Measurements from ENCODE around the gene CASP8. TPM values are rescaled to one million over a fixed set of nuclear protein-coding genes. Genes with fewer than 3 reads are reported as not detected.
A peak's percentile ranks its signal among the peaks of the same experiment; 100 is the strongest.

Gene CASP8
- total RNA-seq, 4 donors from 2014 or later: 4.9 to 17.9 (median 5.3) TPM

DNA sequence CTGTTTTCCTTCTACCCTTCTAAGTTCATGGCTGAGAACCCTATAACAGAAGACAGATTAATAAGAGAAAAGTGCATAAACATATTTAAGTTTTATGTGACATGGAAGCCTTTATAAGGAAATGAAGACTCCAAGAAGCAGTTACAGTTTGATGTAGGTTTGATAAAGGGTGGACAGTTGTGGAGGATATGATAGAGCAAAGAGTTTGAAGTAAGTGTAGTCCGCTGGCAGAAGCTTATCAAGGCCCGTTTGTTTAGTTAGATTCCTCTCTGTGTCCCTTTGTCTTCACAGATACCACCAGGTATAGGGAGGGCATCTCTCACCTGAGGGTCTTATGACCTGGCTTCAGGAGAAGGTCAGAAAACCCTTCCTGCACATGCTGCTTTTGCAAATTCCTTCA is 10.4 kb upstream of the CASP8 start:
- intact Hi-C loops (cut with DNase I): loop anchor here (10.0 kb wide), 1 partner anchor 205 kb away; the partner anchor contains the start of genes STRADB and TRAK2
- no peak for TF ChIP-seq POLR2A (IDR thresholded peaks at IDR 0.05; ENCODE audit: low read depth)
- TF ChIP-seq EP300 (IDR thresholded peaks at IDR 0.05): no peak
- TF ChIP-seq POLR2AphosphoS5 (IDR thresholded peaks at IDR 0.05): no peak
- TF ChIP-seq, protein P1, sequence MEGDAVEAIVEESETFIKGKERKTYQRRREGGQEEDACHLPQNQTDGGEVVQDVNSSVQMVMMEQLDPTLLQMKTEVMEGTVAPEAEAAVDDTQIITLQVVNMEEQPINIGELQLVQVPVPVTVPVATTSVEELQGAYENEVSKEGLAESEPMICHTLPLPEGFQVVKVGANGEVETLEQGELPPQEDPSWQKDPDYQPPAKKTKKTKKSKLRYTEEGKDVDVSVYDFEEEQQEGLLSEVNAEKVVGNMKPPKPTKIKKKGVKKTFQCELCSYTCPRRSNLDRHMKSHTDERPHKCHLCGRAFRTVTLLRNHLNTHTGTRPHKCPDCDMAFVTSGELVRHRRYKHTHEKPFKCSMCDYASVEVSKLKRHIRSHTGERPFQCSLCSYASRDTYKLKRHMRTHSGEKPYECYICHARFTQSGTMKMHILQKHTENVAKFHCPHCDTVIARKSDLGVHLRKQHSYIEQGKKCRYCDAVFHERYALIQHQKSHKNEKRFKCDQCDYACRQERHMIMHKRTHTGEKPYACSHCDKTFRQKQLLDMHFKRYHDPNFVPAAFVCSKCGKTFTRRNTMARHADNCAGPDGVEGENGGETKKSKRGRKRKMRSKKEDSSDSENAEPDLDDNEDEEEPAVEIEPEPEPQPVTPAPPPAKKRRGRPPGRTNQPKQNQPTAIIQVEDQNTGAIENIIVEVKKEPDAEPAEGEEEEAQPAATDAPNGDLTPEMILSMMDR (IDR thresholded peaks at IDR 0.05): no peak
- Histone ChIP-seq H3K27ac (replicated peaks in 1 of 4) (no peak overlapping the region), H3K4me1 (peaks cover 0 to 13% (median 9%) of the 10 kb centered on the region in 4 donors), H3K36me3 (no peaks in the 10 kb centered on the region), H3K4me3 (no peak overlapping the region), H3K27me3 (no peaks in the 10 kb centered on the region), H3K9me3 (no peaks in the 10 kb centered on the region)
- WGBS: 48% methylated on average over 2 of the region's 2 CpGs
- peak; percentile 8 for DNase-seq (ENCODE audit: extremely low spot score)

DNA sequence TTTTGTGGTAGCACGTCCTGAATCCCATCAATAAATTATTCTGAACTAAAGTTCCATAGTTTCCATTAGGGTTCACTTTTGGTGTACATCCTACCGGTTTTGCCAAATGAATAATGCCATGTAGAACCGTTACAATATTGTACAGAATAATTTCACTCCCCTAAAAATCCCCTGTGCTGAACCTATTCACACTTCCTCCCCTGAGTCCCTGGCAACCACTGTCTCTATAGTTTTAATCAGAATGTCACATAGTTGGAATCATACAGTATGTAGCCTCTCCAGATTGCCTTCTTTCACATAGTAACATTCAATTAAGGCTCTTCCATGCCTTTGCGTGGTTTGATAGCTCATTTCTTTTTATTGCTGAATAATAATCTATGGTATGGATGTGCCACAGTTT is 9.6 kb upstream of the CASP8 start:
- TF ChIP-seq, protein P1 (IDR thresholded peaks at IDR 0.05): no peak
- TF ChIP-seq POLR2AphosphoS5 (IDR thresholded peaks at IDR 0.05) (no peak), EP300 (IDR thresholded peaks at IDR 0.05) (no peak), POLR2A (IDR thresholded peaks at IDR 0.05; ENCODE audit: low read depth) (no peak)
- Histone ChIP-seq H3K36me3 (no peaks in the 10 kb centered on the region), H3K4me1 (peaks cover 0 to 14% (median 10%) of the 10 kb centered on the region in 4 donors), H3K27me3 (no peaks in the 10 kb centered on the region), H3K27ac (replicated peaks in 1 of 4) (no peak overlapping the region), H3K9me3 (no peaks in the 10 kb centered on the region), H3K4me3 (no peak overlapping the region)
- peak; percentile 24 for DNase-seq (ENCODE audit: extremely low spot score)
- WGBS: 90% methylated on average over 4 of the region's 4 CpGs
- intact Hi-C loops (cut with DNase I): loop anchor here (10.0 kb wide), 1 partner anchor 204 kb away; the partner anchor contains the start of genes STRADB and TRAK2

DNA sequence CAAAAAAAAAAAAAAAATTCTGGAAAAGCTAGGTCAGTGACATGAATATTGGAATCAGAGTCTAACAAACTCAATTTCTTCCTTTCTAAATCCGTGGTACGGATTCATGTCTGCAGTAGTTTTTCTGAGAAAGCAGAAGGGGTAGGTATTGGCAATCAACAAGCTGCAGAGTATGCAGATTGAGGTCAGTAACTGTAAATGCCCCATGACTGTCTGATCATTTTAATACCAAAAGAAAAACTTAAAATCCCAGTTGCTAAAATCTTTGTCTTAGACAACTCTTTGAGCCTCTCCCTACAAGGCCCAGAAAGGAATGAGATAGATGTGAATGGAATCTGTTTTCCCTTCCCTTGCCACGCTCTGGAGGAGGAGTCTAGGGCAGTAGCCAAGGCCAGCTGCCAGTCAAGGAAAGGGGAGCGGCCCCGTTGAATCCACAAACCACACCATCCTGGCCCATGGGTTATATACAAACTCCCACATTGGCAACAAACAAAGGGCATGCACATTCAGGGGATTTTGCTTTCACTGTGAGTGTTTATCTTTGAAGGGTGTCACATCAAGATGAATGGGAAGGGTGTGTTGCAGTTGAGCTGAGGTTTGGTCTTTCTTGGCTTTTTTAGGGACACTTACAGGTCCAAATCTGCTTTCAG is 6.1 kb upstream of the CASP8 start:
- no peaks in the 10 kb centered on the region for H3K27me3 ChIP-seq
- TF ChIP-seq EP300 (IDR thresholded peaks at IDR 0.05) (no peak), POLR2AphosphoS5 (IDR thresholded peaks at IDR 0.05) (no peak), POLR2A (IDR thresholded peaks at IDR 0.05; ENCODE audit: low read depth) (no peak)
- TF ChIP-seq, protein P1 (IDR thresholded peaks at IDR 0.05): no peak
- peak overlapping the region in 2 of 4 donors; percentile 27 to 53 for H3K27ac ChIP-seq (replicated peaks in 1 of 4)
- 71% methylated on average over 3 of the region's 5 CpGs for WGBS
- no peaks in the 10 kb centered on the region for H3K36me3 ChIP-seq
- peak; percentile 82 for DNase-seq (ENCODE audit: extremely low spot score)
- H3K9me3 ChIP-seq: no peaks in the 10 kb centered on the region
- intact Hi-C loops (cut with DNase I): loop anchor here (10.0 kb wide), 1 partner anchor 201 kb away; the partner anchor contains the start of genes STRADB and TRAK2
- no peak overlapping the region for H3K4me3 ChIP-seq
- H3K4me1 ChIP-seq: peaks cover 4 to 29% (median 25%) of the 10 kb centered on the region in 4 donors

- peaks cover 4 to 41% (median 37%) of the 10 kb centered on the region in 4 donors for H3K4me1 ChIP-seq
- WGBS: 90% methylated on average over 3 of the region's 3 CpGs
- H3K27ac ChIP-seq (replicated peaks in 1 of 4): no peak overlapping the region
- H3K27me3 ChIP-seq: no peaks in the 10 kb centered on the region
- no peaks in the 10 kb centered on the region for H3K9me3 ChIP-seq
- TF ChIP-seq POLR2AphosphoS5 (IDR thresholded peaks at IDR 0.05) (no peak), EP300 (IDR thresholded peaks at IDR 0.05) (no peak), POLR2A (IDR thresholded peaks at IDR 0.05; ENCODE audit: low read depth) (no peak)
- TF ChIP-seq, protein P1 (IDR thresholded peaks at IDR 0.05): no peak
- no peaks in the 10 kb centered on the region for H3K36me3 ChIP-seq
- no peak overlapping the region for H3K4me3 ChIP-seq
- intact Hi-C loops (cut with DNase I): loop anchor here (10.0 kb wide), 1 partner anchor 199 kb away; the partner anchor contains the start of genes STRADB and TRAK2
- DNase-seq (ENCODE audit: extremely low spot score): no peak
Measured at GRCh38 chr2:201255408-201256033, 4.8 kb upstream of the CASP8 start.
